ACC112 (cell line): Measurements from ENCODE around the gene APEX2.
"Not testable (repeated sequence)": the region's sequence is repeated elsewhere in the genome, so short reads cannot be mapped to it uniquely, and the experiment has no call there.

ENCODE experiments used
- H2AFZ ChIP-seq: fragments of 200-600 bp; sonication (generic); one replicate; pipeline ENCODE4 v1.6.0; 2017; ENCODE audit warnings: antibody characterized with exemption, low read length; ENCODE audit not compliant: unreplicated experiment
- H3K27ac ChIP-seq: fragments of 200-600 bp; sonication (generic); 2 replicates; pipeline ENCODE4 v1.5.1; 2014; ENCODE audit warnings: low read depth, mild to moderate bottlenecking, antibody characterized with exemption, low read length, moderate library complexity
- H3K27me3 ChIP-seq: fragments of 200-600 bp; sonication (generic); 2 replicates; pipeline ENCODE4 v1.6.1; 2014; ENCODE audit warnings: mild to moderate bottlenecking, antibody characterized with exemption, low read length, moderate library complexity, mixed read lengths; ENCODE audit not compliant: insufficient read depth
- H3K36me3 ChIP-seq: fragments of 200-600 bp; sonication (generic); 2 replicates; pipeline ENCODE4 v1.6.1; 2016; ENCODE audit warnings: mild to moderate bottlenecking, antibody characterized with exemption, low read length, moderate library complexity, mixed read lengths; ENCODE audit not compliant: insufficient read depth
- H3K4me1 ChIP-seq: fragments of 200-600 bp; sonication (generic); one replicate; pipeline ENCODE4 v1.6.1; 2016; ENCODE audit warnings: low read length, mixed read lengths; ENCODE audit not compliant: insufficient read depth, unreplicated experiment, control insufficient read depth
- H3K4me3 ChIP-seq: fragments of 200-600 bp; sonication (generic); 2 replicates; pipeline ENCODE4 v1.5.1; 2014; ENCODE audit warnings: mild to moderate bottlenecking, low read depth, low read length
- H3K79me2 ChIP-seq: fragments of 200-600 bp; sonication (generic); one replicate; pipeline ENCODE4 v1.6.0; 2016; ENCODE audit warnings: low read length; ENCODE audit not compliant: control insufficient read depth, unreplicated experiment, insufficient read depth

The APEX2 gene

DNA sequence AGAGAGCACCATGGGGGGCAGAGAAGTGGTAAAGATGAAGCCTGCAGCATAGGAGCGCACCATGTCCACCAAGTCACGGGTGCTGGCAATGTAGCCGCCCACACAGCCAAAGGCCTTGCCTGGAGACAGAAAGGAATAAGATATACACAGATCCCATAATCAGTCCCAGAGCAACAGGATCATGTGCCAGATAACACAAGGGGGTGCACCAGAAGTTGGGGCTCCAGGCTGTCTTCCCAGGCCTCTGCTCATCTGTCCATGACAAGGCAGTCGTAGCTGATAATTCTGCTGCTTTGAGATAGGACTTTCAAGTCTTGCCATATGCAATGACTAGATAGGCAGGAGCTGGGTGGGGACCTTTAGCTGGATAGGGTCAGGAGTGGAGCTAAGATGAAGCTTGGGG is 14.7 kb downstream of the APEX2 start:
- Histone ChIP-seq H3K4me1 (no peaks in the 10 kb centered on the region), H3K27me3 (0 out of 2 replicates have a peak, but pooled peaks cover 6% of the 10 kb centered on the region), H3K79me2 (no peaks in the 10 kb centered on the region), H3K4me3 (no peak overlapping the region), H2AFZ (no peak overlapping the region), H3K27ac (no peak overlapping the region), H3K36me3 (no peaks in the 10 kb centered on the region)

DNA sequence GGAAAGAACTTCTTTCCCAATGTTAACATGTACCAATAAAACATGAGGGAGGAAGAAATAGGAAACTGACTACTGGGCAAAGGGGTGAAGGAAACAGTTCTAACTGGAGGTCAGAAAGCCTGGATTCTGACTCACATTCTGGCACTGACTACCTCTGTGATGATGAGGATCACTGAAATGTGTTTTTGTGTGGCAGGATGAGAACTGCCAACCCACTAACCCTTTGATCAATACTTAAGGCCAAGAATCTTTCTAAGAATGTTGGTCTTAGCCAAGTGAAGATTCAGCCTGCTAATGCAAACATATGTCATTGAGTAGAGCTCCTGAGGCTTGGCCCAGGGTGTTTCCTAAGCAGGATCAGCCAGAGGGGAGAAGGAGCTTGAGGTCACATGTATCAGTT is 26.0 kb downstream of the APEX2 start:
- Histone ChIP-seq H3K4me3 (no peak overlapping the region), H3K4me1 (no peaks in the 10 kb centered on the region), H3K27ac (no peak overlapping the region), H2AFZ (no peak overlapping the region), H3K27me3 (peaks cover 3% of the 10 kb centered on the region; the same call in 1 of the 2 replicates), H3K79me2 (no peaks in the 10 kb centered on the region), H3K36me3 (no peaks in the 10 kb centered on the region)

DNA sequence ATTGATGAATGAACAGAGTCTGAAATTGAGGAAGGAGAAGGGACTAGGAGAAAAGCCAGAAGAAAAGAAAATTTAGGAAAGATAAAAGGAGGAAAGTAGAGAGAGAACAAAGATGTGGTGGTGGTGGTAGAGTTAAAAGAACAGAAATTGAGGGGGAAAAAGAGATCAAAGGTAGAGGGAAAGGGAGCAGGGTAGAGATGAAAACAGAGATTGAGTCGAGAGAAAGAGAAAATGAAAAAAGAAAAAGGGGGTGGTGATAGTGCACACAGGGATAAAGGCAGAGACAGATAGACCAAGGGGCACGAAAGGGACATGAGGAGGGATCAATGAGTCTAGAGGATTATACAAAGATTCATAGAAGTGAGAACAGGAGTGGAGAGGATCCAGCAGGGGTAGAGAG is 26.7 kb downstream of the APEX2 start:
- H3K36me3 ChIP-seq, result no peaks in the 10 kb centered on the region
- H3K27me3 ChIP-seq, result peaks cover 3% of the 10 kb centered on the region; the same call in 1 of the 2 replicates
- H2AFZ ChIP-seq, result no peak overlapping the region
- no peak overlapping the region for H3K4me3 ChIP-seq
- no peaks in the 10 kb centered on the region for H3K79me2 ChIP-seq
- no peaks in the 10 kb centered on the region for H3K4me1 ChIP-seq
- no peak overlapping the region for H3K27ac ChIP-seq

DNA sequence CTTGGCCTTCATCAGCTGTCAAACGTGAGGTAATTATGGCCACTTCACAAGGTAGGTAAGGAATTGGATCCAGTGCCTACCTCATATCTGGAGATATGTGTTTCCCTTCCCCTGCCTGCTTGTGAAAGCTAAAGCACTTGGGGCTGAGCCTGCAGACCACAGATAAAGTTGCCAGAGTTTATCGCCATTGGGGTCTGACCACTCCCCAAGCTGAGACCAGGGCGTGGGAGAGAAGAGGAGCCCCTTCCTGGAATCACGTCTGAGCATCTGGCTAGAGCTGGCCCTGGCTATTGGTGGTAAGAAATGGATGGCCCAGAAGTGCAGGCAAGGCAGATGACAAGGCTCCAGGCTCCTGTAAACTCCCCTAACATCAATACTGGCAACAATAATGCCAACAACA is 27.9 kb downstream of the APEX2 start:
- Histone ChIP-seq H3K27ac (no peak overlapping the region), H3K27me3 (peaks cover 3% of the 10 kb centered on the region; the same call in 1 of the 2 replicates)

DNA sequence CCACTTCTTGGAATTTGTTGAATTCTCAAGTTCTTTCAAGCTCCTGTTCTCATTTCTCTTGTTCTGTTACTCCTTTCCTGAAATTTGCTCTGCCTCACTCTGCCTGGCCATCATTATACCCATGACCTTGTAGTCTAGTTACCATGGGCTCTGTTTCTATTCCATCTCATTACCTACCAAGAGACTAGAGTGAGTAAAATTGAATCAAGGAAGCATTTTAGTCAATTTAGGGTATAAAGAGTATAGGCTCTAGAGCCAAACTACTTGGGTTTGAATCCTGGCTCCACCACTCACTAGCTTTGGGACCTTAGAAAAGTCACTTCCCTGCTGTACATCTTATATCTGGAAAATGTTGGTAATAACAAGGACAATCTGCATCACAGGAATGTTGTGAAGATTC is 28.4 kb downstream of the APEX2 start:
- Histone ChIP-seq H3K27ac (no peak overlapping the region), H3K36me3 (no peaks in the 10 kb centered on the region), H3K27me3 (peaks cover 3% of the 10 kb centered on the region; the same call in 1 of the 2 replicates), H3K4me1 (no peaks in the 10 kb centered on the region), H3K79me2 (no peaks in the 10 kb centered on the region), H3K4me3 (no peak overlapping the region), H2AFZ (no peak overlapping the region)

More for the DNA sequence above, 27.9 kb downstream of the APEX2 start:
- Histone ChIP-seq H2AFZ (no peak overlapping the region), H3K79me2 (no peaks in the 10 kb centered on the region), H3K4me3 (no peak overlapping the region), H3K36me3 (no peaks in the 10 kb centered on the region), H3K4me1 (no peaks in the 10 kb centered on the region)

DNA sequence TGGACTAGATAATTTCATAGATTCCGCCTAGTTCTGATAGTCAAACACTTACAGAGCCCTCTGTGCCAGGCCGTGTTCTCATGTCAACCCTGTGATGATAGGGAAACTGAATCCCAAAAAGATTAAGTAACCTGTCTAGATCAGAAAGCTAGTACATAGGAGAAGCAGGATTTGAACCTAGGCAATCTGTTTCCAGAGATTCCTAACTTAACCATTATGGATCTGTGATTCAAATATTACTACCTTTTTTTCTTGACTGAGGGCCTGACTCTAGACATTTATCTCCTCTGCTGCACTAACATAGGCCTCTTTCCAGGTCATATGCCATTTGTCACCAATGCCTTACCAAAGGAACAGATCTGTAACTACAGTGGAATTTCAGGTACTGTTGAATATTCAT is 29.1 kb downstream of the APEX2 start:
- Histone ChIP-seq H3K27ac (no peak overlapping the region), H2AFZ (no peak overlapping the region), H3K79me2 (no peaks in the 10 kb centered on the region)

DNA sequence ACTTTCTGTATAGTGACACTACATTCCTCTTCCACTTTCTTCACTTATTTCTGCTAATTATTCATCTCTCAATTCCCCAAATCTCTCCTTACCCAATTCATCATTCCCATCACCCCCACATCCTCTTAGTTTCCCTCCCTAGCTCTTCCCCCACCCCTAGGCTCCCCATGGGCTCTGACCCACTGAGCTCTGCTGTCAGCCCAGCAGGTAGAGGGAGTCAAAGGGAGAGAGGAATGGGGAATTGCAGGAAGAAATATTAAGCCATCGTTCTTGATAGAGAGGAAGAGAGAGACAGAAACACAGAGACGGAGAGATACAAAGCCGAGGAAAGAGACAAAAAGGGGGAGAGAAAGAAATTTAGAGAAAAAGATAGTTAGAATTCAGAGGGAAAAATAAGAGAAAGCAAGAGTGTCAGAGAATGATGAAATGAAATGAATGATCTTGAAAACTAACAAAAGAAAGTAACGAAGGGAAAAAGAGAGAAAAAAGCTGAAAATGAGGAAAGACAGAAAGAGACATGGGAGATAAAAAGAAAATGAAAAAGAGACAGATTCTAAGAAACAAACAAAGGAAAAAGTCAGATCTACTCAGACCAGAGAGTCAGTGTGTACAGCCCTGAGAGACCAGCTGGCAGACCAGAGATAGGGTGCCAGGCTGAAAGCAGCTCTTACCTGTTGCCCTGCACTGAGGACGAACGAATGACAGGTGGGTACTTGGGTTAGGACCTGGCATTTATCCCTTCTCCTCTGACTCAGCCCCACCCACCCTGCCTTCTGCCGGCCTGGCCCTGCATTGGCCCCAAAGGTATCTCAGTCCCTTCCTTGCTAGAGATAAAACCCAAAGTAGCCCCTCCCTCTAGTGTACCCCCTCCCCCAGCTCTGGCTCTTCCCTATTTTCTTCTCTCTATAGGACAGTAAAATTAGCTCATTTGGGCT is 30.4 kb downstream of the APEX2 start, which contains the start of gene ALAS2:
Gene ALAS2, minus strand, starts transcription at position 707 of the 935 bp plus-strand sequence. CDS start 4,977 bp downstream, outside the sequence.
- Histone ChIP-seq H3K4me1 (no peaks in the 10 kb centered on the region), H3K27me3 (peaks cover 3% of the 10 kb centered on the region; the same call in 1 of the 2 replicates), H3K4me3 (no peak within 1 kb of the TSS), H3K36me3 (no peaks in the 10 kb centered on the region), H3K79me2 (no peaks in the 10 kb centered on the region), H2AFZ (no peak within 1 kb of the TSS), H3K27ac (no peak within 1 kb of the TSS)

More for the DNA sequence above, 29.1 kb downstream of the APEX2 start:
- H3K27me3 ChIP-seq, result peaks cover 3% of the 10 kb centered on the region; the same call in 1 of the 2 replicates
- H3K4me3 ChIP-seq, result no peak overlapping the region
- H3K4me1 ChIP-seq, result no peaks in the 10 kb centered on the region
- no peaks in the 10 kb centered on the region for H3K36me3 ChIP-seq

DNA sequence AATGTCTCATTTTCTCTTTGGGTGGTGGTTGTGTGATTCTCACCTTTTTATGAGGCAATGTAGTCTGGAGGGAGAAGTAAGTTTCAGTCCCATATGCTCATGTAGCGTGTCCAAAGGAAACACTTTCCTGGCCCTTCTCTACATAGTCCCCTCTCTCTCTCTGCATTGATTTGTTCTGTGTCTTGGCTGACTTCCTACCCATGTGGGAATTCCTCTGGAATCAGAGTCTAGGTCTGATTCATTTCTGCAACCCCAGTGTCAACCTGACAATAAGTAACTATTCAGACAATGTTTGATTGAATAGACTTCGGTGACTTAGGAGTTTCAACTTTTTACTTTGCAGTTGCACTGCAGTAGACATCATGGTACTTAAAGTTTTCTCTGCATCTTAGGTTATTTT is 33.3 kb downstream of the APEX2 start:
- H3K4me3 ChIP-seq, result no peak overlapping the region
- H3K79me2 ChIP-seq, result no peaks in the 10 kb centered on the region
- no peaks in the 10 kb centered on the region for H3K4me1 ChIP-seq
- no peak overlapping the region for H3K27ac ChIP-seq
- H2AFZ ChIP-seq, result no peak overlapping the region
- H3K36me3 ChIP-seq, result no peaks in the 10 kb centered on the region
- peaks cover 3% of the 10 kb centered on the region; the same call in 1 of the 2 replicates for H3K27me3 ChIP-seq

DNA sequence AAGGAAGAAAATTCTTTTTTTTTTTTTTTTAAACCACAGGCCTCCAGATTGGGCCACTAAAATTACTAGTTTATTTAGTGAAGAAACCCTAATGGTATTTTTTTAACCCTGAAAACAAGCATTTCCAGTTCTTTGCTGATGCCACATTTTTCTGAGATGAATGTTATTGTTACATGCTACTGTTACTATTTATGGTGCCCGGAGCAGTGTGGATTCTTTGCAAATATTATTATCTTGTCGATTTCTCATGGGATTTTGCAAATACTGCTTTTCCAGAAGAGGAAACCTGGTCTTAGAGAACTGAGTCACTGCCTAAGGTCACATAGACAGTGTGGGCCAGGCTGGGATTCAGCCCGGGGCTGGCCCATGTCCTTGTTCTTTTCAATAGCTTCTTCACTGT is 39.3 kb downstream of the APEX2 start:
- H2AFZ ChIP-seq, result no peak overlapping the region
- no peaks in the 10 kb centered on the region for H3K4me1 ChIP-seq
- H3K36me3 ChIP-seq, result no peaks in the 10 kb centered on the region
- H3K79me2 ChIP-seq, result no peaks in the 10 kb centered on the region
- no peaks in the 10 kb centered on the region for H3K27me3 ChIP-seq
- no peak overlapping the region for H3K27ac ChIP-seq
- no peak overlapping the region for H3K4me3 ChIP-seq

DNA sequence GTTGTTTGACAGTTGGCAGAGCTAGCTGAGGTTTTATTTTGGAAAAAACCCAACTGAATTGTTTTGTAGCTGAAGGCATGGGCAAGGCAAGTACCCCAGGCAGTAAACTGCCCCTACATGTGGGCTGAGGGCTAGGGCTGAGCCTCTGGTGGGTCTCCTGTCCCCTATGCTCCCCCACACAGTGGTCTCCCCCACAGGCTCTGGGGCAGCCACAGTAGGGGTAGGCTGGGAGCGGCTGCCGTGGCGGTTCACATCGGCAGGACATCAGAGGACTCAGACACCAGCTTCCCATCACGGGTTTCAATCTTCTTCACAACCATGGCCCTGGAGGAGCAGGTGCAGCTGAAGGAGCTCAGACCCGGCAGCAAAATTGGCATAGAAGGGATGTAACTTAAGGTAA is 41.4 kb downstream of the APEX2 start:
- no peak overlapping the region for H3K4me3 ChIP-seq
- H3K27ac ChIP-seq, result no peak overlapping the region
- H3K27me3 ChIP-seq, result no peaks in the 10 kb centered on the region
- no peaks in the 10 kb centered on the region for H3K36me3 ChIP-seq
- H3K79me2 ChIP-seq, result no peaks in the 10 kb centered on the region
- no peaks in the 10 kb centered on the region for H3K4me1 ChIP-seq
- H2AFZ ChIP-seq, result no peak overlapping the region

DNA sequence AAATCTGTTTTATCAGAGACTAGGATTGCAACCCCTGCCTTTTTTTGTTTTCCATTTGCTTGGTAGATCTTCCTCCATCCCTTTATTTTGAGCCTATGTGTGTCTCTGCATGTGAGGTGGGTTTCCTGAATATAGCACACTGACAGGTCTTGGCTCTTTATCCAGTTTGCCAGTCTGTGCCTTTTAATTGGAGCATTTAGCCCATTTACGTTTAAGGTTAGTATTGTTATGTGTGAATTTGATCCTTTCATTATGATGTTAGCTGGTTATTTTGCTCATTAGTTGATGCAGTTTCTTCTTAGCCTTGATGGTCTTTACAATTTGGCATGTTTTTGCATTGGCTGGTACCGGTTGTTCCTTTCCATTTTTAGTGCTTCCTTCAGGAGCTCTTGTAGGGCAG is 50.4 kb downstream of the APEX2 start:
- H3K4me3 ChIP-seq, H3K79me2 ChIP-seq, H2AFZ ChIP-seq, H3K27ac ChIP-seq, H3K36me3 ChIP-seq, H3K4me1 ChIP-seq, H3K27me3 ChIP-seq: not testable (repeated sequence)
